ENCODE data around the gene PLEKHF1.
A peak's percentile ranks its signal among the peaks of the same experiment; 100 is the strongest.

PLEKHF1 gene

DNA sequence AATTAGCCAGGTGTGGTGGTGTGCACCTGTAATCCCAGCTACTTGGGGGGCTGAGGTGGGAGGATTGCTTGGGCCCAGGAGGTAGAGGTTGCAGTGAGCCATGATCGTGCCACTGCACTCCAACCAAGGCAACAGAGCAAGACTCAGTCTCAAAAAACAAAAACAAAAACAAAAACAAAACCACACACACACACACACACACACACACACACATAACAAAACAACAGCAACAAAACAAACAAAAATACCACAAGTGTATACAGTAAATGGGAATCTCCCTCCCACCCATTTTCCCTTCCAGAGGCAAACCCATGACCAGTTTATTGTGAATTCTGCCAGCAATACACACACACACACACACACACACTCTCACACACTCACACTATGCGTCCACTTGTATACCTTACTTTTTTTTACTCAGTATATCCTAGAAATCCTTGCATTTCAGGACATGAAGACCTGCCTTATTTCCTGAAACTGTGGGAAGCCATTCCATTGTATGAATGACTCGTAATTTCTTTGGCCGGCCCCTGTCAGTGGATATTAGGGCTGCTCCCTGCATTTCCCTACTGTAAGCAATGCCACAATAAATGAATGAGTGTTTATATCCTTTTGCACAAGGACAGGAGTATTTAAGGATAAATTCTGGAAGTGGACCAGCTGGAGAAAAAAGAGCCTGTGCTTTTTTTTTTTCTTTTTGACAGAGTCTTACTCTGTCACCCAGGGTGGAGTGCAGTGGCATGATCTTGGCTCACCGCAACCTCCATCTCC, 6.9 kb upstream of the PLEKHF1 start:
- TF ChIP-seq, protein P1, sequence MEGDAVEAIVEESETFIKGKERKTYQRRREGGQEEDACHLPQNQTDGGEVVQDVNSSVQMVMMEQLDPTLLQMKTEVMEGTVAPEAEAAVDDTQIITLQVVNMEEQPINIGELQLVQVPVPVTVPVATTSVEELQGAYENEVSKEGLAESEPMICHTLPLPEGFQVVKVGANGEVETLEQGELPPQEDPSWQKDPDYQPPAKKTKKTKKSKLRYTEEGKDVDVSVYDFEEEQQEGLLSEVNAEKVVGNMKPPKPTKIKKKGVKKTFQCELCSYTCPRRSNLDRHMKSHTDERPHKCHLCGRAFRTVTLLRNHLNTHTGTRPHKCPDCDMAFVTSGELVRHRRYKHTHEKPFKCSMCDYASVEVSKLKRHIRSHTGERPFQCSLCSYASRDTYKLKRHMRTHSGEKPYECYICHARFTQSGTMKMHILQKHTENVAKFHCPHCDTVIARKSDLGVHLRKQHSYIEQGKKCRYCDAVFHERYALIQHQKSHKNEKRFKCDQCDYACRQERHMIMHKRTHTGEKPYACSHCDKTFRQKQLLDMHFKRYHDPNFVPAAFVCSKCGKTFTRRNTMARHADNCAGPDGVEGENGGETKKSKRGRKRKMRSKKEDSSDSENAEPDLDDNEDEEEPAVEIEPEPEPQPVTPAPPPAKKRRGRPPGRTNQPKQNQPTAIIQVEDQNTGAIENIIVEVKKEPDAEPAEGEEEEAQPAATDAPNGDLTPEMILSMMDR (IDR thresholded peaks at IDR 0.05; ENCODE audit: low read depth, low read length): no peak
- no peak overlapping the region for H3K27ac ChIP-seq
- no peaks in the 10 kb centered on the region for H3K36me3 ChIP-seq
- no peak overlapping the region for H3K4me3 ChIP-seq (ENCODE audit: low read depth, low read length)
- no peaks in the 10 kb centered on the region for H3K27me3 ChIP-seq (ENCODE audit: insufficient read depth, low read depth, severe bottlenecking)
- DNase-seq: no peak
- no peaks in the 10 kb centered on the region for H3K9me3 ChIP-seq (ENCODE audit: severe bottlenecking)

DNA sequence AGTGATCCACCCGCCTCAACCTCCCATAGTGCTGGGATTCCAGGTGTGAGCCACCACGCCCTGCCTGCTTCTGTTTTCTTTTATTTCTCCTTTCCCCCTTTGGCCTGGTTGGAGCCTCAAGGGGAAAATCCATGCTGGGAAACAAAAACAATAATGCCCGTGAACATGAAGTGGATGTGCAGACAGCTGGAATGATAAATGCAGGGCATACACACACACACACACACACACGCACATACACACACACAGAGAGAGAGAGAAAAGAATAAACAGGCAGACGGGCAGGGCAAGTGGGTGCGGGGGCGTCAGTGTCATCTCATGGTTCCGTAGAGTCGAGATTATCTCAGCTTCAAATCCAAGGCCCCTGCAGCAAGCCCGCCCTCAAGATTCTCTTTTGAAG, 4.4 kb upstream of the PLEKHF1 start:
- TF ChIP-seq, protein P1 (IDR thresholded peaks at IDR 0.05; ENCODE audit: low read depth, low read length): no peak
- H3K27ac ChIP-seq: no peak overlapping the region
- no peaks in the 10 kb centered on the region for H3K9me3 ChIP-seq (ENCODE audit: severe bottlenecking)
- H3K36me3 ChIP-seq: no peaks in the 10 kb centered on the region
- H3K4me3 ChIP-seq (ENCODE audit: low read depth, low read length): no peak overlapping the region
- no peaks in the 10 kb centered on the region for H3K27me3 ChIP-seq (ENCODE audit: insufficient read depth, low read depth, severe bottlenecking)
- DNase-seq: no peak

DNA sequence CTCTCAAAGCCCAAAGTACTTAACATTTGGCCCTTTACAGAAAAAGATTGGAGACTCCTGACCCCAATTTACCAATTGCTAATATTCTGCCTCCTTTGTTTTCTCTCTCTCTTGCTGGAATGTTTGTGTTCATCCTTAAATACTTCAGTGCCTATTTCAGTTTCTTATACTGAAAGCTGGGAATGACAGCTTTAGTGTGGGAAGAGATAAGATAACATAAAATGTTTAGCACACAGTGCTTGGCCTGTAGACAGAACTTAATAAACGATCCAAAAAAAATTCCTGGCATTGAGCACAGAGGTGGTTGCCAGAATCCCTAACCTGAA, 3.0 kb upstream of the PLEKHF1 start:
- TF ChIP-seq, protein P1 (IDR thresholded peaks at IDR 0.05; ENCODE audit: low read depth, low read length): no peak
- H3K27ac ChIP-seq: no peak overlapping the region
- H3K4me3 ChIP-seq (ENCODE audit: low read depth, low read length): no peak overlapping the region
- no peaks in the 10 kb centered on the region for H3K27me3 ChIP-seq (ENCODE audit: insufficient read depth, low read depth, severe bottlenecking)
- no peaks in the 10 kb centered on the region for H3K36me3 ChIP-seq
- H3K9me3 ChIP-seq (ENCODE audit: severe bottlenecking): no peaks in the 10 kb centered on the region
- no peak for DNase-seq

DNA sequence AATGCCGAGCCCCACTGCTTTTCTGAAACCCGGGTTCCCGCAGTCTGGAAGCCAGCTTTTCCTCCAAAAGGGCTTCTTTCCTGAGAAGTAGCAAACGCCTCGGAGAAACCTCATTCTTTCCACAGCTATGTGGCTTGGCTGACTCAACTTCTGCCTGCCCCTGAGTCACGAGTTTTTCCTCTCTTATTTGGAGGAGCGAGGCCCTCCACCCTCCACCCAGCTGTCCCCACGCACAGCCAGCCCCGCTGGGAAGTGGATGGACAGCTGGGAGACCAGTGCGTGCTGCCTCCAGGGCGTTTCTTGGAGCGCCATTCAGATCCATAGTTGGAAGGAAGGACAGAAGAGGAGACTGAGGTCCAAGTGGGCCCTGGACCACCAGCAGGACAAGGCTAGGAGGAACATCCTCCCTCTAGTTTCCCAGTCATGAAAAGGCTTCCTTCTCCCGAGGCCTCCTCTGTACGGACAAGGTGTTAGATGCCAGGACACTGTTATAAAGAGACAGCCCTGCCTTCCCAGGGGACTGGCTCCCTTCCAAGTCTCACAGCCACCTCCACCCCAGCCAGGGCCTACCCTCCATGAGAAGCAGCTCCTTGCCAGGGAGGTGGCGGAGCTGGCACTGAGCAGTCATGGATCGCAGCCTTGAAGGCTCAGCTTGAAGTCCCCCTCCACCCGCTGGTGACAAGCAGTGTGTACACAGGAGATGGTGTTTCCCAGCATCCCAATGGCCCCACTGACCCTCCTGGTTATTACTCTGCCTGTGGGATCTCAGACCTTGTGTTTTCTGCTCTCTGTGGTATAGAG, 2.5 kb upstream of the PLEKHF1 start:
- H3K27me3 ChIP-seq (ENCODE audit: insufficient read depth, low read depth, severe bottlenecking): no peaks in the 10 kb centered on the region

DNA sequence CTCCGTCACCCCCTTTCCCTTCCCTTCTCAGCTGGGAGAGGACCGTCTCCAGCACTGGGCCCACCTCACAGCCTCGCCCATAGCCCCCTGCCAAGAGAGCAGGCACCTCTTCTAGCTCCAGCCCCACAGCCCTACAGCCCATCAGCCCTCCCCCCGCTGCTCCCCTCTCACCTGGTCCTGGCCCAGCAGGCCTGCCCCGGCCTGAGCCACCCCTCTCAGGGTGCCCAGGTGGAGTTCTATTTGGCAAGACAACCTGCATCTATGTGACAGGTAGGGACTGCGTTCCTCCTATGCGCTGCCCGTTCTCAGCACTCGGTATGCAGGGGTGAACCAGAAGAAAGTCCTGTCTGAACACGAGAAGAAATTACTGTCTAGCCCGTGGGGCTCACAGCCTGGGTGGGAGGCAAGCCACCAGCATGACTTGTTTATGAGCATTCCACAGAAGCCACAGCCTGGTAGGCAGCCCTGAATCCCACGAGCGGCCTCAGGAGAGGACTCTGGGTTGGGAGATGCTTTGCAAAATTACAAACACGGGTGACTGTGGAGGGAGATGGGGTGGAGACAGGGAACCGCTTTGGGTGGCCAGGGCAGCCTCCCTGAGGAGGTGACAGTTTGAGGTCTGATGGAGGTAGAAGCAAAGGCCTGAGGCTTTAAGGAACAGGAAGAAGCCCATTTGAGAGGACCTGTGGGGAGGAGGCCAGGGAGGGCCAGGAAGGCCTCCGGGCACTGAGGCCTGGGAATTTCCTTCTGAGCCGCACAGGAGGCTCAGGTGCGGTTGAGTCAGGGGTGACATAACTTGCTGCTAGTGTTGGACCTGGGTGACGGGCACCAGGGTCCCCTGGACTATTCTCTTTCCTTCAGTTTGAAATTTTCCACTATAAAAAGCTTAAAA, 1.2 kb upstream of the PLEKHF1 start:
- no peak for DNase-seq
- Histone ChIP-seq H3K27me3 (ENCODE audit: insufficient read depth, low read depth, severe bottlenecking) (no peaks in the 10 kb centered on the region), H3K27ac (no peak overlapping the region), H3K36me3 (no peaks in the 10 kb centered on the region), H3K9me3 (ENCODE audit: severe bottlenecking) (no peaks in the 10 kb centered on the region), H3K4me3 (ENCODE audit: low read depth, low read length) (peak overlapping the region; percentile 50; the same call in 1 of the 2 replicates)
- TF ChIP-seq, protein P1 (IDR thresholded peaks at IDR 0.05; ENCODE audit: low read depth, low read length): no peak

More for the DNA sequence above, 2.5 kb upstream of the PLEKHF1 start:
- no peak for DNase-seq
- TF ChIP-seq, protein P1 (IDR thresholded peaks at IDR 0.05; ENCODE audit: low read depth, low read length): no peak
- no peak overlapping the region for H3K4me3 ChIP-seq (ENCODE audit: low read depth, low read length)
- no peaks in the 10 kb centered on the region for H3K36me3 ChIP-seq
- H3K9me3 ChIP-seq (ENCODE audit: severe bottlenecking): no peaks in the 10 kb centered on the region
- H3K27ac ChIP-seq: no peak overlapping the region

Measured in WERI-Rb-1 (cell line).